Stimulated activated CD4-positive, alpha-beta T cell treated with anti-CD3 and anti-CD28 coated beads, TNF-alpha, amount 100 ng/mL, for 48 hours (primary cell): ENCODE data around the gene CCDC122.
A peak's percentile ranks its signal among the peaks of the same experiment; 100 is the strongest.

Source experiments
- DNase-seq, 3 donors: peaks; one replicate each; pipeline ENCODE4 v3.0.0-alpha.2; 2020; ENCODE audit warnings: low read depth in 3 of 3

CCDC122 gene

GRCh38 chr13:43878892-43879754 is at the start of gene CCDC122:
Gene CCDC122 (minus strand): TSS chr13:43879740. CDS start chr13:43869376, 10,364 bp downstream.
- DNase-seq: peak; percentile 64 to 66 (median 65)

- DNase-seq: no peak
These were observed 45.2 kb upstream of the CCDC122 start for GRCh38 chr13:43924549-43925245.

- no peak for DNase-seq
These were observed 41.6 kb upstream of the CCDC122 start for GRCh38 chr13:43920965-43921674.

- DNase-seq: no peak
These were observed 39.1 kb upstream of the CCDC122 start for GRCh38 chr13:43918636-43919035.

- DNase-seq: no peak
These were observed 37.3 kb upstream of the CCDC122 start for GRCh38 chr13:43916828-43917227.

GRCh38 chr13:43915451-43915850 is 35.9 kb upstream of the CCDC122 start:
- DNase-seq: no peak

GRCh38 chr13:43911871-43912270 is 32.3 kb upstream of the CCDC122 start:
- DNase-seq: no peak

- no peak for DNase-seq
These were observed 31.7 kb upstream of the CCDC122 start for GRCh38 chr13:43911278-43911677.

- DNase-seq: no peak
These were observed 31.3 kb upstream of the CCDC122 start for GRCh38 chr13:43910856-43911255.

- DNase-seq: peak in 1 of 3 donors; percentile 6
These were observed 28.9 kb upstream of the CCDC122 start for GRCh38 chr13:43908156-43909126.

- no peak for DNase-seq
These were observed 26.0 kb upstream of the CCDC122 start for GRCh38 chr13:43905435-43906031.

- no peak for DNase-seq
These were observed 16.4 kb upstream of the CCDC122 start for GRCh38 chr13:43895940-43896339.

GRCh38 chr13:43894438-43894837 is 14.9 kb upstream of the CCDC122 start:
- DNase-seq: no peak

GRCh38 chr13:43884222-43884621 is 4.7 kb upstream of the CCDC122 start:
- DNase-seq: no peak

- no peak for DNase-seq
These were observed 4.1 kb upstream of the CCDC122 start for GRCh38 chr13:43883631-43884030.

- no peak for DNase-seq
These were observed 2.0 kb upstream of the CCDC122 start for GRCh38 chr13:43881580-43881979.

- DNase-seq: no peak
These were observed 1.4 kb upstream of the CCDC122 start for GRCh38 chr13:43880926-43881325.

GRCh38 chr13:43880214-43880855 is 795 bp upstream of the CCDC122 start:
- DNase-seq: no peak

GRCh38 chr13:43879755-43880181 is 228 bp upstream of the CCDC122 start, which contains the start of gene LACC1:
Gene LACC1 (plus strand): TSS chr13:43879904. CDS start chr13:43880986, 1,082 bp downstream.
- DNase-seq: peak in 1 of 3 donors; percentile 20

- no peak for DNase-seq
These were observed 1.8 kb downstream of the CCDC122 start for GRCh38 chr13:43877766-43878165.
